Measurements from ENCODE around the gene KAT14.

DNA sequence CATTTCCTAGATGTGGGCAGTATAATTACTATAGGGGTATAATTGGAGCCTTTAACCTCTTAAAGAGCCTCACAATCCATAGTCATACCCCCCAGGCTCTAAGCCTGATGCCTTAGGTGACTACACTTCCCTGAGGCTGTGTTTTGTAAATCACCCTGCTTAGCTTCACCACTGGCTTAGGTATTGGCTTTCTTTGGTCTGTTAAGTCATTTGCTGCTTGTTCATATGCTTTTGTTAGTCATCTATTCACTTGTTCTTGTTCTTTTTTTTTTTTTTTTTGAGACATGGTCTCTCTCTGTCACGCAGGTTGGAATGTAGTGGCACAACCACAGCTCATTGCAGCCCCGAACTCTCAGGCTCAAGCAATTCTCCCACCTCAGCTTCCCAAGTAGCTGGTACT, 26.7 kb downstream of the KAT14 start:
- TF ChIP-seq, protein P1, sequence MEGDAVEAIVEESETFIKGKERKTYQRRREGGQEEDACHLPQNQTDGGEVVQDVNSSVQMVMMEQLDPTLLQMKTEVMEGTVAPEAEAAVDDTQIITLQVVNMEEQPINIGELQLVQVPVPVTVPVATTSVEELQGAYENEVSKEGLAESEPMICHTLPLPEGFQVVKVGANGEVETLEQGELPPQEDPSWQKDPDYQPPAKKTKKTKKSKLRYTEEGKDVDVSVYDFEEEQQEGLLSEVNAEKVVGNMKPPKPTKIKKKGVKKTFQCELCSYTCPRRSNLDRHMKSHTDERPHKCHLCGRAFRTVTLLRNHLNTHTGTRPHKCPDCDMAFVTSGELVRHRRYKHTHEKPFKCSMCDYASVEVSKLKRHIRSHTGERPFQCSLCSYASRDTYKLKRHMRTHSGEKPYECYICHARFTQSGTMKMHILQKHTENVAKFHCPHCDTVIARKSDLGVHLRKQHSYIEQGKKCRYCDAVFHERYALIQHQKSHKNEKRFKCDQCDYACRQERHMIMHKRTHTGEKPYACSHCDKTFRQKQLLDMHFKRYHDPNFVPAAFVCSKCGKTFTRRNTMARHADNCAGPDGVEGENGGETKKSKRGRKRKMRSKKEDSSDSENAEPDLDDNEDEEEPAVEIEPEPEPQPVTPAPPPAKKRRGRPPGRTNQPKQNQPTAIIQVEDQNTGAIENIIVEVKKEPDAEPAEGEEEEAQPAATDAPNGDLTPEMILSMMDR (IDR thresholded peaks at IDR 0.05) = no peak
- TF ChIP-seq POLR2A (IDR thresholded peaks at IDR 0.05) = no peak

Data from heart left ventricle (tissue), 13 donors.